Neuron (in vitro differentiated cells): ENCODE measurements around the gene FXYD6.

Source experiments
- H2AFZ ChIP-seq: one replicate; pipeline ENCODE4 v1.6.1; 2013; ENCODE audit warnings: low read depth, mild to moderate bottlenecking, inconsistent platforms, low read length, moderate library complexity
- H3K27me3 ChIP-seq: one replicate; pipeline ENCODE4 v1.6.1; 2013; ENCODE audit warnings: low read length; ENCODE audit not compliant: insufficient read depth
- H3K36me3 ChIP-seq: one replicate; pipeline ENCODE4 v1.6.1; 2013; ENCODE audit warnings: low read length; ENCODE audit not compliant: insufficient read depth
- H3K4me1 ChIP-seq: one replicate; pipeline ENCODE4 v1.6.1; 2013; ENCODE audit warnings: low read length; ENCODE audit not compliant: insufficient read depth
- H3K4me3 ChIP-seq: 2 replicates; pipeline ENCODE4 v1.5.1; 2013; ENCODE audit warnings: mild to moderate bottlenecking, low read length, moderate library complexity
- H3K9me3 ChIP-seq: one replicate; pipeline ENCODE4 v1.6.1; 2013; ENCODE audit warnings: low read length

Gene FXYD6

DNA sequence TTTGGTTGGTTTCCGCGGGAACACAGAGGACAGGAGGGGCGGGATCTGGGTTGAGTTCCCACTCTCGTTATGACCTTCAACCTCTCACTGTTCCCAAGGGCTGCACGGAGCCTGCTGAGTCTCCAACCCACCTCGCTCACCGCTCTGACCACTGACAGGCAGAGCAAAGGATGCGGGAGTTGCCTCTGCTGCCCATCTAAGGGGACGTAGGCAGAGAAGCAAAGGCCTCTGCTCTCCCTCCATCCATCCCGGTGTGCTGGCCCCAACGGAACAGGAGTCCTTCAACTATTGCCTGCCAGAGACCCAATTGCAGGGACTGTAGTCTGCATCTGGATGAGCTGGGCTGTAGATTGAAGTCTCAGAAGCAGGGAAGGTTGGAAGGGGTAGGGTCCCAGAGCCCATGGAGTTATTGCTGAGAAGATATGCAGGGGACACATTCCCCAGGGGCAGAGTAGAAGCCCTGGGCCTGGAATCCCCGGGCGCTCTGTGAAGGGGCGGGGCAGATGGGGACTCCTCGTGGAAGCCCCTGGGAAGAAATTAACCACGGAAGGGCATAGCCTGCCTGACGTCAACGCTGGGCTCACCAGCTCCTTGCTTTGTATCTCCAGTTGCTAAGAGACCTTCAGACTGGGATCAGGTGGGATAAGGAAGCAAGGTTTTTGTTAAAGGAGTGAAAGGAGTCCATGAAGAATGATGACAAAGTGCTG is 39.2 kb downstream of the FXYD6 start:
- Histone ChIP-seq H3K9me3 (no peaks in the 10 kb centered on the region), H3K4me1 (no peaks in the 10 kb centered on the region), H3K4me3 (no peak overlapping the region), H2AFZ (no peak overlapping the region), H3K27me3 (no peaks in the 10 kb centered on the region), H3K36me3 (peaks cover 14% of the 10 kb centered on the region)

DNA sequence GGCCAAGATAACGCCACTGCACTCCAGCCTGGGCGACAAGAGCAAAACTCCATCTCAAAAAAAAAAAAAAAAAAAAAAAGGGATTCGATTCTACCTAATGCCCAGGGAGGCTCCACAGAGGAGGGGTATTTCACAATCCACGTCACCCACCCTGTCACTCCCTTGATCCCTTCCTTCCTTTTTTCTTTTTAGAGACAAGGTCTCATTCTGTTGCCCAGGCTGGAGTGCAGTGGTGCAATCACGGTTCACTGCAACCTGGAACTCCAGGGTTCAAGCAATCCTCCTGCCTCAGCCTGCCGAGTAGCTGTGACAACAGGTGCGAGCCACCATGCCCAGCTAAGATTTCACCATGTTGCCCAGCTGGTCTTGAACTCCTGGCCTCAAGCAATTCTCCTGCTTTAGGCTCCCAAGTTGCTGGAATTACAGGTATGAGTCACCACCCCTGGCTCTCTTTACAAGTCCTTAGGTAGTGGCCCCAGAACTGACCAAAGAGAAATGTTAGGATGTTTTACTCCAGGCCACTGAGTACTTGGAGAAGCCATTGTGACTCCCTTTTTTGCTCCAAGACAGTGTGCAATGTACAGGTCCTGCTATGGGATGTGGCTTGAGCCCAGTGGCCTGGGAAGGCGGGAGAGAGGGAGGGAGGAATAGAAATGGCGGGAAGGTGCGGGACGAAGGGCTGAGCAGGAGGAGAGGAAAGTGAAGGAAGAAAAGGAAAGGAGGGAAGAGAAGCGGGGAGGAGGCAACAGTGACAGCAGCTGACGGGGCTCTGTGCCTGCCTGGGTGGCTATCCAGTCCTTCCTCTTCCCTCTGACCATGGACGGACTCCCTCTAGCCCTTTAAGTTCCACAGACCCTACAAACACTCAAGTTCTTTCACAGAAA is 40.1 kb downstream of the FXYD6 start:
- no peak overlapping the region for H3K4me3 ChIP-seq
- H3K27me3 ChIP-seq: no peaks in the 10 kb centered on the region
- H3K36me3 ChIP-seq: peaks cover 14% of the 10 kb centered on the region
- peaks cover 7% of the 10 kb centered on the region for H3K4me1 ChIP-seq
- no peak overlapping the region for H2AFZ ChIP-seq
- H3K9me3 ChIP-seq: no peaks in the 10 kb centered on the region

DNA sequence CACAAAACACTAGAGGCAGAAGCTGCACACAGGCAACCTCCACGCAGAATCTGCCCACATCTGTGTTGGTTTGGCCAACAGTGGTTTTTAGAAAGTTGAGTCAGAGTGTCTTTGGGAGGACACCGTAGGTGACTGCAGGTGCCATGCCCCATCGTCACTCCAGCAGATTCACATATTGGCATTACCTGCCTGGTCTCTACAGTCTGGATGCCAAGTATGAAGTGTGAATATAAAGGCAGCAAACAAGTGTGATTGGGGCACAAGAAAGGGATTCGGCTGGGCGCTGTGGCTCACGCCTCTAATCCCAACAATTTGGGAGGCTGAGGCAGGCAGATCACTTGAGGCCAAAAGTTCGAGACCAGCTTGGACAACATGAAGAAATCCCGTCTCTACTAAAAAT is 40.9 kb downstream of the FXYD6 start:
- H3K27me3 ChIP-seq: no peaks in the 10 kb centered on the region
- H2AFZ ChIP-seq: no peak overlapping the region
- H3K4me3 ChIP-seq: no peak overlapping the region
- no peaks in the 10 kb centered on the region for H3K9me3 ChIP-seq
- peaks cover 8% of the 10 kb centered on the region for H3K4me1 ChIP-seq
- H3K36me3 ChIP-seq: peaks cover 14% of the 10 kb centered on the region

DNA sequence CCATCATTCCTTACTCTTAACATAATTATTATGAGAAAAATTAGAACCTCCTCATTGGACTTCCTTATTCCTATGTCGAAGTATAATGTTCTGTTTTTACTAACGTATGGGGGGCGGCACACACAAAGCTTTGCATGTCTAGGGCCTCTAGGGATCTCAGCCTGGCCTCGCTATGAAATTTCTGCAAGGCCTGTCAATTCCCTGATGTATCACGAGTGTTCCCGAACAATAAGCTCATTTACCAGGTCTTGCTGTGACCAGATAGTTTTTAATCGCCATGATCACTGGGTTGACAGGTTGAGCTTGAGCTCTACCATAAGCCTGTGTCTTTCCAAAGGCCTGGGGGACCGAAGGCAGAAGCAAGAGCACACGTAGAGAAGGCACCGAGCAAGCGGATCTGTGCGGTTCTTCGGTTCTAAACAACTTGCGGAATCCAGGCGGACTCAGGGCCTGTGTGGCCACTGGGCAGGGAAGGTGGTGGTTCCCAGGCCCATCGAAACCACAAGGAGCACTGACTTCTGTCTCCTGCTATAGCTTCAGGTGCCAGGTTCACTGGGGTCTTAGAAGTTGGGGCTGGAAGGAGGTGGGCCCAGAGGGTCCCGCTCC is 41.5 kb downstream of the FXYD6 start:
- Histone ChIP-seq H2AFZ (no peak overlapping the region), H3K27me3 (no peaks in the 10 kb centered on the region), H3K4me1 (peaks cover 8% of the 10 kb centered on the region), H3K4me3 (no peak overlapping the region), H3K36me3 (peaks cover 10% of the 10 kb centered on the region), H3K9me3 (no peaks in the 10 kb centered on the region)

DNA sequence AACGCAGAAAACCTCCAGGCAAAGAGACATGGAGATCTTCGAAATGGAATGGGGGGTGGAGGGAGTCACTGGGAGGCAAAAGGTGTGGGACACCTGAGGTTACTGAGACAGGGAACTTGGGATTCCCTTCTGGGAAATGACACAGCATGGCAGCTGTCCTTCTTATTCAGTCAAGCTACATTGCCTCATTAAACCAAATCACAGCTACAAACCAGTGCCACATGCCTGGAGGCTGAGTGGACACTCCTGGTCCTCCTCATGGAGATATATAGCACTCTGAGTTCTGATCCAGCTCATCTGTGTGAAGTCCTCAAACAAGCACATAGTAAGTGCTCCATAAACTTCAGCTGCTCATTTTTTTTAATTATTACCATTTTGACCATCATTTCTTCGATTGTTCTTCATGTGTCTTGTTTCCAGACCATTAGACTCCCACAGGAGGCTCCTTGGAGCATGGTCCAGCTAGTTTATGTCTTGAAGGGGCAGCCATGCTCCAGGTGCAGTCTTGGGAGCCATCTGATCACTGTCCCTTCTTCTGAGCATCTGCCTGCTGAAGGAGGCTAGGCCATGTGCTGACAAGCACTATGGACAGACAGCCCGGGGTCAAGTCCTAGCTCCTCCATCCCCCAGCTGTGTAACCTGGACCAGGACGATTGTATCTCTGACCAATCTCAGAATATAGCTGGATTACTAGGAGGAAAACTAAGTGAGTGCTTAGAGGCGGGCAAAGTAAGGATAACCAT is 42.2 kb downstream of the FXYD6 start:
- H3K9me3 ChIP-seq: no peaks in the 10 kb centered on the region
- no peak overlapping the region for H2AFZ ChIP-seq
- H3K4me3 ChIP-seq: no peak overlapping the region
- no peaks in the 10 kb centered on the region for H3K27me3 ChIP-seq
- peaks cover 4% of the 10 kb centered on the region for H3K36me3 ChIP-seq
- H3K4me1 ChIP-seq: peaks cover 8% of the 10 kb centered on the region

DNA sequence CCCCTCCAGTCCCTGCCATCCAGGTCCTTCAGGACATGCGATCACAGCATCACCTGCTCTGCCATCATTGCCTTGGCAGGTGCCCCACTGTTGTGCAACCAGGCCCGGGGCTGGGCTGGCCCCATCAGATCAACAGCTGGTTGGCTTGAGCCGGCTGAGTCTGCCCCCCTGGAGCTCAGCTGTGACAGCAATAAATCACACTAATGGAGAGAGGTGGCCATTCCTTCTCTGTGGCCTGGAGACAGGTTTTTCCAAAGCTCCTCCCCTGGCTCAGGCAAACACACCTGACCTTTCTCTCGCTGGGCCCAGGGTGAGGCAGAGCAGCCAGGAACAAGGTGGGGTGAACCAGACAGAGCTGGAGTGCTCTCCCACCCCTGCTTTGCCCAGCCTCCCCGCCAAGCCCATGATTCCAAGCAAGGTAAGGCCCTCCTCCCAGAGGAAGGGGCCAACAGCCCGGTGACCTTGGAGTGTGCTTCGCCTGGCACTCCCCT is 43.0 kb downstream of the FXYD6 start:
- Histone ChIP-seq H3K27me3 (no peaks in the 10 kb centered on the region), H3K4me3 (no peak overlapping the region), H3K36me3 (no peaks in the 10 kb centered on the region), H2AFZ (no peak overlapping the region), H3K4me1 (peaks cover 12% of the 10 kb centered on the region), H3K9me3 (no peaks in the 10 kb centered on the region)

DNA sequence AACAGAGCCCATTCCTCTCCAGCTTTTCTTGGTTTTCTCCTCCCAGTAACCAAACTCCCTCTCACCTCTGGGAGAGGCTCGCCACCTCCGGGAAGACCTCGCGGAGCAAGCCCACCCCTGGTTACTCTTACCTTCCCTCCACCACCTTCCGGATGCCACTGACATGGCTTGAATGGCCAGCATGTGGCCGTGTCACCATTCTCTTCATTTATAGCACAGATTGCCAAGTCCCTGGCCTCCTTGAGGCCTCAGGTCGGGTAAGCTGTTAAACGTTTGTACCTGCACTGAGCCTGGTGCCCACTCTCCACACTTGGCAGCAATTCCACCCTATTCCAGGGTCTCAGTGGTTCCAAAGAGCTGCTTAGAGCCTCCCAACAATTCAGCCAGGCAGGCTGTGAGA is 43.9 kb downstream of the FXYD6 start:
- no peaks in the 10 kb centered on the region for H3K9me3 ChIP-seq

DNA sequence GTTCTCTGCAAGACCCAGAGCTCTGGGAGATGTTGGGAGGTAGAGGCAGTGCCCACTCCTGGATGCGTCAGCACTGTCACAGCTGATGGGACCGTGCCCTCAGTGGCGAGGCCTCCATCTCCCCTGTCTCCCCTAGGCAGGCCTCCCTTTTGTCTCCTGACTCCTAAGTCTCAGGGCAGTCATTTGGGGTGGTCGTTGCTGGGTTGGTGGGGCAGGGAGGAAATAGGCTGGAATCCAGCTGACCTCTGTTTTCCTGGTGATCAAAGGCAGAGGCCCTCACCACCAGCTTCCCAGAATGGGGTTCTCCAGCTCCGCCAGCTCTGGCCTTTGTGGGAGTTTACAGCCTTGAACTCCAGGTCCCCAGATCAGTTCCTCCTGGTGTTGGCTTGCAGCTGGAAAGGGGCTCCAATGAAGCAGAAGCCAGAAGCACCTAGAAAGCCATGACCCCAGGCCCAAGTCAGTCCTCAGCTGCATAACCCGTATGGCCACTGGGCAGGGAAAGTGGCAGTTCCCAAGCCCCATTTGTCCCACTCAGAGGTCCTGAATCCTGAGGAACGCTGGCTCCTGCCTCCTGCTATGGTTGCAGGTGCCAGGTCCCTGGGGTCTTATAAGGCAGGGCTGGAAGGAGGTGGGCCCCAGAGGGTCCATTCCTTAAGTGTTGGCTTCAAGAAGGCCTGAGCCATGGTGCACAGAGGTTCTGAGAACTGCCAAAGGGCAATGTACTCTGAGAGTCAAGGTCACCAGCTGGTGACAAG is 44.6 kb downstream of the FXYD6 start:
- Histone ChIP-seq H3K4me3 (no peak overlapping the region), H3K27me3 (no peaks in the 10 kb centered on the region), H3K4me1 (peaks cover 12% of the 10 kb centered on the region), H3K9me3 (no peaks in the 10 kb centered on the region), H3K36me3 (no peaks in the 10 kb centered on the region), H2AFZ (no peak overlapping the region)

More for the DNA sequence above, 43.9 kb downstream of the FXYD6 start:
- Histone ChIP-seq H2AFZ (no peak overlapping the region), H3K4me3 (no peak overlapping the region), H3K4me1 (peaks cover 12% of the 10 kb centered on the region), H3K27me3 (no peaks in the 10 kb centered on the region), H3K36me3 (no peaks in the 10 kb centered on the region)

DNA sequence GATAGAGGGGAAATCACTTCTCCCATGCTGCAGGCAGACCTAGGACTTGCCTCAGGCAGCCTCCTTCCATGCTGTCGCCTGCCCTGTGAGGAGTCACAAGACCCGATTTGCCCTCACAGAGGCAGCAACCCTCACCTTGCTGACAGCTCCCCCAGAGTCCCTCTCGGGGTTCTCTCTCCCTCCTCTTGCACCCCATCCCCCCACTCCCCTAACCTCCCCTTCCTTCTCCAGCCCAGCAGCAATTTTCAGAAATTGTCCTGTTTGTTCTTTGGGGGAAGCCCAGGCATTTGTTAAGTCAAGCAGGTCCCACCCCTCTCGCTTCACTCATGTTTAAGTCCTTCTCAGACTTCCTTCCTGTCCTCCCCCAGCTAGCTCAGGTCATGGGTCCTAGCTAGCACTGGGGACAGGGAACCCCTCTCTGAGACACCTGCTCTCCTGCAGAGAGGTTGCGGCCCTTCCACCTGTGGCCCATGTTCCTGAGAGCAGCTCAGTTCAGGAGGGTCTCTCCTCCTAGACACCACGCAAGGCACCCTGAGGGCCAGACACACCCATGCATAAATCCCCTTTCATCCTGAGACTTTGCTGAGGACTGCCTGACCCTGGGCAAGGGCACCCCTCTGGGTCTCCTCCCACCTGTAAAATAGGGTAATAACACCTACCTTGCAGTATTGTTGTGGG is 45.6 kb downstream of the FXYD6 start:
- Histone ChIP-seq H3K4me3 (no peak overlapping the region), H3K27me3 (no peaks in the 10 kb centered on the region), H2AFZ (no peak overlapping the region), H3K9me3 (no peaks in the 10 kb centered on the region), H3K36me3 (no peaks in the 10 kb centered on the region), H3K4me1 (peaks cover 12% of the 10 kb centered on the region)

DNA sequence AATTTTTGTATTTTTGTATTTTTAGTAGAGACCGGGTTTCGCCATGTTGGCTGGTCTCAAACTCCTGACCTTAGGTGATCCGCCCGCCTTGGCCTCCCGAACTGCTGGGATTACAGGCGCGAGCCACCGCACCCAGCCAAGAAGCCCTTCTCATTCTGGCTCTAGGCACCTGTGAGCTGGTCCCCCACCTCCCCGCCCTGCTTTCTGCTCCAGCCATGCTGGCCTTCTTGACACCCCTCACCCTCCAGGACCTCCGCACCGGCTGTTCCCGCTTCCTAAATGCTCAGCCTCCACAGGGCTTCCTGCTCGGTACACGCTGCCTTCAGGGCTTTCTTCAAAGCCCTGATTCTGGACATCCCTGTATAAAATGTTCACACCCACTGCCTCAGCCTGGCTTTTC is 46.4 kb downstream of the FXYD6 start:
- H3K4me3 ChIP-seq: no peak overlapping the region
- H3K36me3 ChIP-seq: no peaks in the 10 kb centered on the region
- H3K27me3 ChIP-seq: no peaks in the 10 kb centered on the region
- peaks cover 12% of the 10 kb centered on the region for H3K4me1 ChIP-seq
- H3K9me3 ChIP-seq: no peaks in the 10 kb centered on the region
- no peak overlapping the region for H2AFZ ChIP-seq

DNA sequence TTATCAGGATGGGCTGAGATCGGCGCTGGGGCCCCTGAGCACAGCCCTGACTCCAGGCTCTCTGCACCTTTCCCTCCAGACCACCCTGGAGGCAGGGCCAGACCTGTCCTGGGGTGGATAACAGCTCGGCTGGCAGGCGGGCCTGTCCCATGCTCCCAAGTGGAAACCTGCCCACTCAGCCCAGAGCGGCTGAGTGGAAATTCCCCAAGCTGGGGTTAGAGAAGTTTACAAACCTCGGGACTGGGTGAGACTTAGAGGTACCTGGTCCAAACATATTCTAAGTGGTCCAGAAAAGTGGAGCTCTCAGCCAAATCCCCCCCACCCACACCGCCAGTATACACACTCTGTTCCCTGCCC is 47.1 kb downstream of the FXYD6 start:
- Histone ChIP-seq H3K9me3 (no peaks in the 10 kb centered on the region), H3K36me3 (no peaks in the 10 kb centered on the region), H3K4me3 (no peak overlapping the region), H3K4me1 (peaks cover 12% of the 10 kb centered on the region), H3K27me3 (peaks cover 5% of the 10 kb centered on the region), H2AFZ (no peak overlapping the region)
